T-helper 2 cell treated with Interferon-gamma antibody and Interleukin-4, amounts not matched to agents 5 μg/mL and 100 μg/mL, for 36 hours (primary cell): ENCODE measurements around the gene PRKACB.
"Not testable (repeated sequence)": the region's sequence is repeated elsewhere in the genome, so short reads cannot be mapped to it uniquely, and the experiment has no call there.

Source experiments
- DNase-seq: peaks from one replicate; pipeline ENCODE4 v3.0.0; 2021; ENCODE audit warnings: low spot score
- H3K27ac Mint-ChIP-seq: one replicate; pipeline ENCODE4 v1.8.0; 2021; ENCODE audit warnings: mild to moderate bottlenecking, mixed read lengths
- H3K27me3 Mint-ChIP-seq: one replicate; pipeline ENCODE4 v1.8.0; 2021; ENCODE audit warnings: low read depth, mixed read lengths
- H3K36me3 Mint-ChIP-seq: one replicate; pipeline ENCODE4 v1.8.0; 2021; ENCODE audit warnings: low read depth, mixed read lengths
- H3K4me1 Mint-ChIP-seq: one replicate; pipeline ENCODE4 v1.8.0; 2021; ENCODE audit warnings: low read depth, mixed read lengths
- H3K4me3 Mint-ChIP-seq: one replicate; pipeline ENCODE4 v1.8.0; 2022; ENCODE audit warnings: mild to moderate bottlenecking, moderate library complexity, mixed read lengths
- H3K9me3 Mint-ChIP-seq: one replicate; pipeline ENCODE4 v1.8.0; 2021; ENCODE audit warnings: mixed read lengths

PRKACB gene

DNA sequence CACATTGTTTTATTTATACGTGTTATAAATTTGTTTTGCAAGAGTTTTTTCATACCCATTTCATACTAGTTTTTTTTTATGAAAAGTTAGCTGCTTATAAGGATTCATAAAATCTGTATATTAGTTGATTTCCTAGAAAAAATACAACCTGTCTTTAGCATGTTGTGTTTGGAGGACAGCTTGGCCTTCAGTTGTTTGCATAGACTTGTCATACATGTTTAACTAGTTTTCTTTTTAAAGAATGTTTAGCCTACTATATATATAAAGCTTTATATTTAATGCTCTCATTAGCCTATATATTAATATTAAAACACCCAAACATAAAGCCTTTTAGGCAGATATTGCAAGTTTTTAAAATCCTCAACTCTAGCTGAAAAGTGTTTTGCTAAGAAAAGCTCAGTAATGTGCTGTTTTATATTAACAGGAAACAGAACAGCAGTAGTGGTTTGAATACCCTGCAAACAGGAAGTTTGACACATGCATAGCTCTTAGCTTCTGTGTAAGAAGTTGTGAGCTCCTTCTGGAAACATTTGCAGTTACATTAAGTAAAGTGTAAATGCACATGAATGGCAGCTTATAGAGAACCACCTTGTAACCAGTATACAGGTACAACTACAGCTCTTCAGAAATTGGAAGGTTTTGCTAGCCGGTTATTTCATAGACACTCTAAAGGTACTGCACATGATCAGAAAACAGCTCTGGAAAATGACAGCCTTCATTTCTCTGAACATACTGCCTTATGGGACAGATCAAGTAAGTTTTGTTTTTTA is at the start of gene PRKACB:
TSS of gene PRKACB (plus strand) at position 476 of the 770 bp plus-strand sequence. CDS start at position 567, 91 bp downstream.
- no peaks in the 10 kb centered on the region for H3K27me3 Mint-ChIP-seq
- DNase-seq: peak; percentile 26
- peak within 1 kb of the TSS; percentile 99 for H3K4me3 Mint-ChIP-seq
- peaks cover 5% of the 10 kb centered on the region for H3K9me3 Mint-ChIP-seq
- peaks cover 12% of the 10 kb centered on the region for H3K36me3 Mint-ChIP-seq
- H3K4me1 Mint-ChIP-seq: peaks cover 26% of the 10 kb centered on the region
- H3K27ac Mint-ChIP-seq: peak within 1 kb of the TSS; percentile 99

DNA sequence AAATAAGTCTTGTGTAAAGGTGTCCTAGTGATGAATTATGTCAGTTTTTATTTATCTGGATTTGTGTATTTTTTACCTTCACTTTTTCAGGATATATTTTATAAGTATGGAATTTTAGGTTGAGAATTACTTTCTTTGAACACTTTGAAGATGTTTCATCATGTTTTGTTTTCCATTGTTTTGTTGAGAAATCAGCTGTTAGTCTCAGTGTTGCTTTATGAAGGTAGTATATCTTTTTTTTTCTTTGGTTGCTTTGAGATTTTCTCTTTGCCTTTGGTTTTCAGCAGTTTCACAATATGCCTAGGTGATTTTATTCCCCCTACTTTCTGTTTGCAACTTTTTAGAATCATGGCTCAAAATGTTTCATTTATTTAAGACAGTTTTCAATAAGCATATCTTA is 48.8 kb upstream of the PRKACB start:
- H3K36me3 Mint-ChIP-seq: peaks cover 3% of the 10 kb centered on the region
- H3K9me3 Mint-ChIP-seq: no peaks in the 10 kb centered on the region
- H3K4me1 Mint-ChIP-seq: peaks cover 7% of the 10 kb centered on the region
- no peak overlapping the region for H3K27ac Mint-ChIP-seq
- DNase-seq: no peak
- no peaks in the 10 kb centered on the region for H3K27me3 Mint-ChIP-seq
- no peak overlapping the region for H3K4me3 Mint-ChIP-seq

- Mint-ChIP-seq H3K27ac (no peak overlapping the region), H3K4me3 (no peak overlapping the region), H3K4me1 (peaks cover under 1% of the 10 kb centered on the region), H3K36me3 (peaks cover 3% of the 10 kb centered on the region), H3K9me3 (no peaks in the 10 kb centered on the region), H3K27me3 (no peaks in the 10 kb centered on the region)
- no peak for DNase-seq
Measured at GRCh38 chr1:84096176-84096575, 47.9 kb upstream of the PRKACB start.

DNA sequence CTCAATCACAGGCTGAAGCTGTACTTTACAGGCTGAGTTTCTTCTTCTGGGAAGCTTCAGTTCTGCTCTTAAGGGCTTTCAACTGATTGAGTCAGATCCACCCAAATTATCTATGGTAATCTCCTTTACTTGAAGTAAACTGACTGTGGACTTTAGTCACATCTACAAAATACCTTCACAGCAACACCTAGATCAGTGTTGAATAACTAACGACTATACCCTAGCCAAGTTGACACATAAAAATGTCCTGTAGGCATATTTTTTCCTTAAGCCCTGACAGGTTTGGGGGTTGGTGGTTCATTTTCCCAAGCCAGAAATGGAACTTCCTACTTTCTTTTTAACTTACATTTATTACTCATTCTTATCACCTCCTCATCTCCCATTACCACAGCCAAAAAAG is 42.9 kb upstream of the PRKACB start:
- Mint-ChIP-seq H3K9me3 (no peaks in the 10 kb centered on the region), H3K27me3 (no peaks in the 10 kb centered on the region), H3K36me3 (no peaks in the 10 kb centered on the region), H3K27ac (no peak overlapping the region), H3K4me3 (no peak overlapping the region), H3K4me1 (peaks cover 12% of the 10 kb centered on the region)
- DNase-seq: no peak

- no peak overlapping the region for H3K4me3 Mint-ChIP-seq
- peaks cover 4% of the 10 kb centered on the region for H3K36me3 Mint-ChIP-seq
- peak; percentile 22 for DNase-seq
- peaks cover 12% of the 10 kb centered on the region for H3K4me1 Mint-ChIP-seq
- peaks cover 12% of the 10 kb centered on the region for H3K9me3 Mint-ChIP-seq
- no peaks in the 10 kb centered on the region for H3K27me3 Mint-ChIP-seq
- H3K27ac Mint-ChIP-seq: peak overlapping the region; percentile 31
Measured at GRCh38 chr1:84103197-84103992, 40.7 kb upstream of the PRKACB start.

- H3K27me3 Mint-ChIP-seq, H3K27ac Mint-ChIP-seq, H3K4me3 Mint-ChIP-seq, DNase-seq, H3K4me1 Mint-ChIP-seq, H3K36me3 Mint-ChIP-seq: not testable (repeated sequence)
- H3K9me3 Mint-ChIP-seq: peaks cover 19% of the 10 kb centered on the region
Measured at GRCh38 chr1:84107538-84107937, 36.5 kb upstream of the PRKACB start.

DNA sequence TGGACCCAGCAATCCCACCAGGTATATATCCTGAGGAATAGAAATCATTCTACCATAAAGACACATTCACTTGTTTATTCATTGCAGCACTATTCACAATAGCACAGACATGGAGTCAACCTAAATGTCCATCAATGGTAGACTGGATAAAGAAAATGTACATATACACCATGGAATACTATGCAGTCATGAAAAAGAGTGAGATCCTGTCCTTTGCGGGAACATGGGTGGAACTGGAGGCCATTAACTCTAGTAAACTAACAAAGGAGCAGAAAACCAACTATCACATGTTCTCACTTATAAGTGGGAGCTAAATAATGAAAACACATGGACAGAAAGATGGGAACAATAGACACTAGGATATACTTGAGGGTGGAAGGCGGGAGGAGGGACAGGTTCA is 36.1 kb upstream of the PRKACB start:
- Mint-ChIP-seq H3K27me3 (no peaks in the 10 kb centered on the region), H3K36me3 (peaks cover 4% of the 10 kb centered on the region), H3K9me3 (peaks cover 19% of the 10 kb centered on the region), H3K4me3 (no peak overlapping the region), H3K27ac (no peak overlapping the region), H3K4me1 (peaks cover 7% of the 10 kb centered on the region)
- no peak for DNase-seq

DNA sequence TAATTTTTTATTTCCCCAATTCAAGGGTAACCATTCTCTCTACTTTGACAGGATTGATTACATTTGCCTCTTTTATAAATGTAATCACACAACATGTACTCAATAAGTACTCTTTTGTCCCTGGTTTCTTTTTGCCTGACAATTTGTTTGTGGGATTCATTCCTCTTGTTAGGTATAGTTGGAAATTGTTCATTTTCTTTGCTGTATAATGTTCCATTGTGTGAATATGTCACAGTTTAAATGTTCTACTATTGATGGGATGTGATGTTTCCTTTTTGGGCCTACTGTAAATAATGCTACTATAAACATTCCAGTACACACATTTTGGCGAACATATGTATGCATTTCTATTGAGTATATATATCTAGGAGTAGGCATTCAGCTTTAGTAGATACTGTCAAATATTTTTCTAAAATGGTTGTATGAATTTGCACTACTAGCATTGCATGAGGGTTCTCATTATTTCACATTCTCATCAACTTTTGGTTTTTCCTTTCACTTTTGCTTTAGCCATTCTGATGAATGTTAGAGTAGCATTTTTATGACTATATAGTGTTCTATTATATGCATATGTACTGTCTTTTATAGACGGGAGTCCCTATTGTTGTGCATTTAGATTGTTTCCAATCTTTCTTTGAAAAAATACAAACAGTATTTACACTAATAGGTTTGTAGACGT is 35.0 kb upstream of the PRKACB start:
- H3K4me1 Mint-ChIP-seq: peaks cover 2% of the 10 kb centered on the region
- no peak overlapping the region for H3K27ac Mint-ChIP-seq
- no peak overlapping the region for H3K4me3 Mint-ChIP-seq
- peaks cover 19% of the 10 kb centered on the region for H3K9me3 Mint-ChIP-seq
- DNase-seq: no peak
- H3K27me3 Mint-ChIP-seq: no peaks in the 10 kb centered on the region
- peaks cover 4% of the 10 kb centered on the region for H3K36me3 Mint-ChIP-seq

DNA sequence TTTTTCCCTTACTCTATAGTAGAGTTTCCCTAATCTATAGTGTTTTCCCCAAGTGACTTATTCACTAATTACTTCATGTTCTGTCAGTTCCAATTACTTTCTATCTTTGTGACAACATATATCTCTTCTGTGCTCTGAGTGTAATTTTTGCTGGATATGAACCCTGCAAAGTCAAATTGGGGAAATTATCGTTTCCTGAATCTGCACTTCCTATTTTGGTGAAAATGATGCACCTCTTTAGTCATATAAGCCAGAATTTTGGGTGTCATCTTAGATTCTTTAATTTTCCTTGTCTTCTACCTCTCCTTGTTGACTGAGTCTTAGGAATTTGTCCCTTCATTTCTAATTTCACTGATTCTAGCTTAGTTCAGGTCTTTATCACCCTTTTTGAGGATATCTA is 33.4 kb upstream of the PRKACB start:
- H3K27ac Mint-ChIP-seq: no peak overlapping the region
- H3K4me3 Mint-ChIP-seq: no peak overlapping the region
- H3K36me3 Mint-ChIP-seq: peaks cover 4% of the 10 kb centered on the region
- H3K9me3 Mint-ChIP-seq: peaks cover 19% of the 10 kb centered on the region
- no peak for DNase-seq
- H3K4me1 Mint-ChIP-seq: peaks cover 2% of the 10 kb centered on the region
- no peaks in the 10 kb centered on the region for H3K27me3 Mint-ChIP-seq

GRCh38 chr1:84116558-84116957 is 27.5 kb upstream of the PRKACB start:
- H3K4me3 Mint-ChIP-seq: no peak overlapping the region
- peaks cover 2% of the 10 kb centered on the region for H3K27me3 Mint-ChIP-seq
- DNase-seq: no peak
- H3K27ac Mint-ChIP-seq: no peak overlapping the region
- H3K36me3 Mint-ChIP-seq: no peaks in the 10 kb centered on the region
- peaks cover 6% of the 10 kb centered on the region for H3K4me1 Mint-ChIP-seq
- no peaks in the 10 kb centered on the region for H3K9me3 Mint-ChIP-seq

DNA sequence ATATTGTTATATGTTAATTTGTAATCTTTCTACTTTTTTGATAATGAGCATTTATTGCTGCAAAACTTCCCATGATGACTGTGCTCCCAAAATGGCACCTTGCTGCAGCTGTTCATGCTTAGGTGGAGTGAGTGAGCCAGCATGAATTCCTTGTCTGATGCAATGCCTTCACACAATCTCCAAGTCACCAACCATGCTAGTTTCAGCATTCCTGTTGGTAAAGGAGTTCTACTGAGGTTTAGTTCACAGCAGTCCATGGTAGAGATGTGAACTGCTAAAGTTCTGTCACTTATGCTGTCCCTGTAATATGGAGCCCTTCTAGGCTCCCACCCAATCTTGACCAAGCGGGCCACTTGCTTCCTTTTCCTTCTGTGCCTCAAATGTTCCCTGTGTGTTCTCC is 26.2 kb upstream of the PRKACB start:
- Mint-ChIP-seq H3K9me3 (no peaks in the 10 kb centered on the region), H3K27me3 (peaks cover 2% of the 10 kb centered on the region), H3K27ac (no peak overlapping the region), H3K4me3 (no peak overlapping the region), H3K4me1 (peaks cover 6% of the 10 kb centered on the region), H3K36me3 (no peaks in the 10 kb centered on the region)
- DNase-seq: no peak

DNA sequence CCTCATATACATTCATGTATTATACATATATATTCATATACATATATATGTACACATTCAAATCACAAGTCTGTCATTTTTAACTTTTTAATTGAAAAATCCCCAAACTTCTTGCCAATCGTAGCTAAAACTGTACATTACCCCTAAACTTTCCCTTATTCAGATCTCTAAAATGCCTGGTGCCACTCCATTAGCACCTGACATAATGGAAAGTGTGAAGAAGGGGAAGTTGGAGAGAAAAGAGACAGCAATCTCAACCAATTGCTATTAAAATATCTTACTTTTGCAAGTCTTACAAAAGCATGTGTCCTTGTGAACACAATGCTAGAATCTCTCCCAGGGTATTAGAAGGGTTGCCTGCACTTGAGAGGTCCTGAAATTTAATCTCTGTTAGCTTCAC is 22.7 kb upstream of the PRKACB start:
- no peaks in the 10 kb centered on the region for H3K9me3 Mint-ChIP-seq
- peaks cover 2% of the 10 kb centered on the region for H3K27me3 Mint-ChIP-seq
- H3K4me3 Mint-ChIP-seq: no peak overlapping the region
- no peak overlapping the region for H3K27ac Mint-ChIP-seq
- H3K36me3 Mint-ChIP-seq: no peaks in the 10 kb centered on the region
- no peak for DNase-seq
- peaks cover 6% of the 10 kb centered on the region for H3K4me1 Mint-ChIP-seq

- Mint-ChIP-seq H3K36me3 (no peaks in the 10 kb centered on the region), H3K27ac (no peak overlapping the region), H3K9me3 (no peaks in the 10 kb centered on the region), H3K4me1 (no peaks in the 10 kb centered on the region), H3K4me3 (no peak overlapping the region), H3K27me3 (peaks cover 4% of the 10 kb centered on the region)
- peak; percentile 14 for DNase-seq
Measured at GRCh38 chr1:84122780-84123382, 21.2 kb upstream of the PRKACB start.

DNA sequence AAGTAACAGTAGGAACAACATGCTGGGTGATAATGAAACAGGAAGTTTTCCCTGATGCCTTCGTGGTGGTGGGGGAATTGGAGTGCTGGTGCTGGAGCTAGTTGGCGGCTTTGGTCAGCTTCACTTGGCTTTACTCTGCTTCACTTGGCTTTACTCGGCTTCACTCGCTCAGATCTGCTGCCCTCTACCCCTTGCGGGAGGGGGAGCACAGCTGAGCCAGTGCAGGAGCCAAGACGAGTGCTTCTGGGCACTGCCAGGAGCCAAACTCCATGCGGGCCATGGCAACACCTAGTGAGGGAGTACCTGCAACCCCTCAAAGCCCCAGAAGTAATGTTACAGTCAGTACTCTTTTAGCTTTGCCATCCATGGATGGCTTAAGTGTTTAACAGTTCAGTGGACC is 10.6 kb upstream of the PRKACB start:
- H3K4me1 Mint-ChIP-seq: peaks cover 15% of the 10 kb centered on the region
- peaks cover 6% of the 10 kb centered on the region for H3K9me3 Mint-ChIP-seq
- no peak overlapping the region for H3K27ac Mint-ChIP-seq
- H3K36me3 Mint-ChIP-seq: peaks cover 5% of the 10 kb centered on the region
- no peak for DNase-seq
- H3K27me3 Mint-ChIP-seq: peaks cover 6% of the 10 kb centered on the region
- no peak overlapping the region for H3K4me3 Mint-ChIP-seq
